ENCODE measurements around the gene KMT2C.

KMT2C gene

GRCh38 chr7:152200395-152200794, 235.4 kb downstream of the KMT2C start:
- TF ChIP-seq ZBTB7A (IDR thresholded peaks at IDR 0.05; ENCODE audit: low read depth) (no peak), FOXM1 (IDR thresholded peaks at IDR 0.05; ENCODE audit: borderline replicate concordance, low read depth) (no peak)

DNA sequence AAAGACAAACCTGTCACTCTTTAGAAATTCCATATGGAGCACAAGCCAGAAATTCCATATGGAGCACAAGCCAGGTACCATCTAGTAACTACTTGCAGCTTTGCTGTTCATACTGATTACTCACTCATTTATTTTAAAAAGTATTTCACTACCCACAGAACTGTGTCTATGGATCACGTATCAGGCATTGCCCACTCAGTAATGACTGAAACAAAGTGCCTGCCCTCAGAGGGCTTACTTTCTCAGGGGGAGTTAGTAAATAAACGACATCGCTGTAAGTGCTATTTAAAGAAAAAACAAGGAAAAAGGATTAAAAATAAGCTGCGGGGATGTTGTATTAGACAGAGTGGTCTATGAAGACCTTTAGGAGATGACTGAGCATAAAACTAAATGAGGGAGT, 239.4 kb downstream of the KMT2C start:
- no peak for TF ChIP-seq EGR1 (IDR thresholded peaks at IDR 0.05)
- TF ChIP-seq, protein P1, sequence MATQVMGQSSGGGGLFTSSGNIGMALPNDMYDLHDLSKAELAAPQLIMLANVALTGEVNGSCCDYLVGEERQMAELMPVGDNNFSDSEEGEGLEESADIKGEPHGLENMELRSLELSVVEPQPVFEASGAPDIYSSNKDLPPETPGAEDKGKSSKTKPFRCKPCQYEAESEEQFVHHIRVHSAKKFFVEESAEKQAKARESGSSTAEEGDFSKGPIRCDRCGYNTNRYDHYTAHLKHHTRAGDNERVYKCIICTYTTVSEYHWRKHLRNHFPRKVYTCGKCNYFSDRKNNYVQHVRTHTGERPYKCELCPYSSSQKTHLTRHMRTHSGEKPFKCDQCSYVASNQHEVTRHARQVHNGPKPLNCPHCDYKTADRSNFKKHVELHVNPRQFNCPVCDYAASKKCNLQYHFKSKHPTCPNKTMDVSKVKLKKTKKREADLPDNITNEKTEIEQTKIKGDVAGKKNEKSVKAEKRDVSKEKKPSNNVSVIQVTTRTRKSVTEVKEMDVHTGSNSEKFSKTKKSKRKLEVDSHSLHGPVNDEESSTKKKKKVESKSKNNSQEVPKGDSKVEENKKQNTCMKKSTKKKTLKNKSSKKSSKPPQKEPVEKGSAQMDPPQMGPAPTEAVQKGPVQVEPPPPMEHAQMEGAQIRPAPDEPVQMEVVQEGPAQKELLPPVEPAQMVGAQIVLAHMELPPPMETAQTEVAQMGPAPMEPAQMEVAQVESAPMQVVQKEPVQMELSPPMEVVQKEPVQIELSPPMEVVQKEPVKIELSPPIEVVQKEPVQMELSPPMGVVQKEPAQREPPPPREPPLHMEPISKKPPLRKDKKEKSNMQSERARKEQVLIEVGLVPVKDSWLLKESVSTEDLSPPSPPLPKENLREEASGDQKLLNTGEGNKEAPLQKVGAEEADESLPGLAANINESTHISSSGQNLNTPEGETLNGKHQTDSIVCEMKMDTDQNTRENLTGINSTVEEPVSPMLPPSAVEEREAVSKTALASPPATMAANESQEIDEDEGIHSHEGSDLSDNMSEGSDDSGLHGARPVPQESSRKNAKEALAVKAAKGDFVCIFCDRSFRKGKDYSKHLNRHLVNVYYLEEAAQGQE (IDR thresholded peaks at IDR 0.05; ENCODE audit: low read depth): no peak
- no peak for TF ChIP-seq USF1 (IDR thresholded peaks at IDR 0.05)

- no peak for TF ChIP-seq EP300 (IDR thresholded peaks at IDR 0.05; ENCODE audit: borderline replicate concordance)
- no peak for TF ChIP-seq TCF12 (IDR thresholded peaks at IDR 0.05; ENCODE audit: low read depth)
- no peak for TF ChIP-seq ZBTB7A (IDR thresholded peaks at IDR 0.05; ENCODE audit: low read depth)
- no peak for TF ChIP-seq CREB1 (IDR thresholded peaks at IDR 0.05; ENCODE audit: low read depth)
- TF ChIP-seq MAX (IDR thresholded peaks at IDR 0.05): no peak
- TF ChIP-seq FOXM1 (IDR thresholded peaks at IDR 0.05; ENCODE audit: borderline replicate concordance, low read depth): no peak
- TF ChIP-seq NFIC (IDR thresholded peaks at IDR 0.05): no peak
Measured at GRCh38 chr7:152193880-152194279, 241.9 kb downstream of the KMT2C start.

GRCh38 chr7:152189061-152189460, 246.7 kb downstream of the KMT2C start:
- TF ChIP-seq NFIC (IDR thresholded peaks at IDR 0.05) (peak; percentile 44; the same call in 1 of the 2 replicates), CREB1 (IDR thresholded peaks at IDR 0.05; ENCODE audit: low read depth) (no peak)

GRCh38 chr7:152185558-152185957, 250.2 kb downstream of the KMT2C start:
- no peak for TF ChIP-seq NFIC (IDR thresholded peaks at IDR 0.05)
- no peak for TF ChIP-seq TAF1 (IDR thresholded peaks at IDR 0.05; ENCODE audit: low read depth)
- TF ChIP-seq USF1 (IDR thresholded peaks at IDR 0.05): no peak
- TF ChIP-seq CEBPB (IDR thresholded peaks at IDR 0.05): no peak
- no peak for TF ChIP-seq EP300 (IDR thresholded peaks at IDR 0.05; ENCODE audit: borderline replicate concordance)
- TF ChIP-seq, protein P1 (IDR thresholded peaks at IDR 0.05; ENCODE audit: low read depth): no peak
- no peak for TF ChIP-seq FOXM1 (IDR thresholded peaks at IDR 0.05; ENCODE audit: borderline replicate concordance, low read depth)
- TF ChIP-seq EGR1 (IDR thresholded peaks at IDR 0.05): no peak

- no peak for TF ChIP-seq ZBTB7A (IDR thresholded peaks at IDR 0.05; ENCODE audit: low read depth)
- peak; percentile 33; the same call in 1 of the 2 replicates for TF ChIP-seq NFIC (IDR thresholded peaks at IDR 0.05)
- no peak for TF ChIP-seq CREB1 (IDR thresholded peaks at IDR 0.05; ENCODE audit: low read depth)
Measured at GRCh38 chr7:152180587-152180986, 255.2 kb downstream of the KMT2C start.

GRCh38 chr7:152180048-152180447, 255.8 kb downstream of the KMT2C start:
- TF ChIP-seq, protein P1 (IDR thresholded peaks at IDR 0.05; ENCODE audit: low read depth): no peak
- TF ChIP-seq RAD21 (IDR thresholded peaks at IDR 0.05; ENCODE audit: low read depth) (no peak), ZBTB7A (IDR thresholded peaks at IDR 0.05; ENCODE audit: low read depth) (no peak), FOXM1 (IDR thresholded peaks at IDR 0.05; ENCODE audit: borderline replicate concordance, low read depth) (no peak), CEBPB (IDR thresholded peaks at IDR 0.05) (no peak), MAX (IDR thresholded peaks at IDR 0.05) (no peak), TAF1 (IDR thresholded peaks at IDR 0.05; ENCODE audit: low read depth) (no peak), EGR1 (IDR thresholded peaks at IDR 0.05) (no peak), TCF12 (IDR thresholded peaks at IDR 0.05; ENCODE audit: low read depth) (no peak), CREB1 (IDR thresholded peaks at IDR 0.05; ENCODE audit: low read depth) (no peak), TEAD4 (IDR thresholded peaks at IDR 0.05) (no peak), YY1 (IDR thresholded peaks at IDR 0.05; ENCODE audit: low read depth) (no peak), EP300 (IDR thresholded peaks at IDR 0.05; ENCODE audit: borderline replicate concordance) (no peak)
